HepG2 (cell line): ENCODE results near the gene NBEAL1. TPM values are rescaled to one million over a fixed set of nuclear protein-coding genes. Genes with fewer than 3 reads are reported as not detected.

Experiments
- BHLHE40 ChIP-seq: IDR thresholded peaks from 2 replicates; pipeline ENCODE4 v1.6.1; 2011; ENCODE audit warnings: low read length, improper control_type of control experiment
- NKX3-1 ChIP-seq: sonication (generic); formaldehyde crosslinking; IDR thresholded peaks from 2 replicates; pipeline ENCODE4 v1.5.0; 2020; ENCODE audit warnings: missing genetic modification reagents
- PAX8 ChIP-seq: sonication (generic); formaldehyde crosslinking; IDR thresholded peaks from 2 replicates; pipeline ENCODE4 v1.8.0; 2022; ENCODE audit warnings: mild to moderate bottlenecking, missing genetic modification reagents, borderline replicate concordance
- POGK ChIP-seq: sonication (generic); formaldehyde crosslinking; conservative IDR thresholded peaks from 2 replicates; pipeline ENCODE4 v1.8.0; 2022; ENCODE audit warnings: mild to moderate bottlenecking, moderate library complexity, missing genetic modification reagents
- SATB2 ChIP-seq: sonication (generic); formaldehyde crosslinking; IDR thresholded peaks from 2 replicates; pipeline ENCODE4 v1.5.0; 2020; ENCODE audit warnings: missing genetic modification reagents
- TAF1 ChIP-seq: sonication (generic); formaldehyde crosslinking; IDR thresholded peaks from 2 replicates; pipeline ENCODE4 v1.4.0; 2020; ENCODE audit warnings: missing genetic modification reagents
- TAF15 ChIP-seq: fragments of 200-400 bp; formaldehyde crosslinking; IDR thresholded peaks from one replicate; pipeline ENCODE4 v1.6.1; 2018; ENCODE audit warnings: mild to moderate bottlenecking, low read depth, low read length; ENCODE audit not compliant: poor library complexity, severe bottlenecking
- TFDP1 ChIP-seq: IDR thresholded peaks from 2 replicates; pipeline ENCODE4 v1.6.1; 2016; ENCODE audit warnings: missing compliant biosample characterization, missing genetic modification reagents, borderline replicate concordance
- ZBTB14 ChIP-seq: sonication (generic); formaldehyde crosslinking; IDR thresholded peaks from 2 replicates; pipeline ENCODE4 v1.4.0; 2020; ENCODE audit warnings: missing genetic modification reagents
- polyA plus RNA-seq, 8 experiments: library from polyadenylated mRNA; depleted of rRNA in 3 of 8; stranded (reverse) in 7 of 8; unstranded in 1 of 8; fragments of >200 nt; fragmentation: Illumina TruSeq in 4 of 8; extraction: Trizol in 4 of 8; gene quantifications; 2 replicates each; pipeline versions ENCODE4 v1.2.1 to v1.2.3, GENCODE V29; 2011 to 2016; ENCODE audit warnings: low read depth in 4 of 8, missing spikeins in 1 of 8, mixed read lengths in 1 of 8; ENCODE audit not compliant: insufficient read depth in 1 of 8
- total RNA-seq, 5 experiments: library from RNA; depleted of rRNA; stranded (reverse); fragments of >200 nt; fragmentation: Illumina TruSeq; extraction: Trizol; gene quantifications; 2 replicates each; pipeline ENCODE4 v1.2.3, GENCODE V29; 2016; ENCODE audit warnings: low read depth in 1 of 5
- TF ChIP-seq, protein P1 (sequence below): sonication (generic); formaldehyde crosslinking; IDR thresholded peaks from 2 replicates; pipeline ENCODE4 v1.8.0; 2022; ENCODE audit warnings: missing genetic modification reagents, mild to moderate bottlenecking, inconsistent platforms, borderline replicate concordance

NBEAL1 gene
- total and polyA plus RNA-seq, 2 of the 13 experiments (the other 11 are each of a cell fraction or from before 2014, with no cell fraction given), result 6.4 to 15.7 TPM

GRCh38 chr2:203043226-203043625 is 28.6 kb downstream of the NBEAL1 start (continued):
- TF ChIP-seq TFDP1 (CRISPR knock-in tag), result no peak
- no peak for TF ChIP-seq BHLHE40
- TF ChIP-seq, protein P1, sequence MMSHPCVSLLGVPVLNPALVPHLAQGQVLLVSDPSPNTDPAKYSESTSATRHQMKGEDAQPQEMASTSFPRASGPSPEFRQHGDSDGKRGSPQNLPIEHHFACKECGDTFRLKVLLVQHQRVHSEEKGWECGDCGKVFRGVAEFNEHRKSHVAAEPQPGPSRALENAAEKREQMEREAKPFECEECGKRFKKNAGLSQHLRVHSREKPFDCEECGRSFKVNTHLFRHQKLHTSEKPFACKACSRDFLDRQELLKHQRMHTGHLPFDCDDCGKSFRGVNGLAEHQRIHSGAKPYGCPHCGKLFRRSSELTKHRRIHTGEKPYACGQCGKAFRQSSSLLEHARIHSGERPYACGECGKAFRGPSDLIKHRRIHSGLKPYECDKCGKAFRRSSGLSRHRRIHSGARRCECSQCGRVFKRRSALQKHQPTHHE (CRISPR knock-in tag), result no peak
- TF ChIP-seq SATB2 (CRISPR knock-in tag), result no peak
- no peak for TF ChIP-seq POGK (CRISPR knock-in tag)
- no peak for TF ChIP-seq PAX8 (CRISPR knock-in tag)
- no peak for TF ChIP-seq NKX3-1
- no peak for TF ChIP-seq TAF1 (CRISPR knock-in tag)
- TF ChIP-seq ZBTB14 (CRISPR knock-in tag), result no peak
- TF ChIP-seq TAF15, result no peak
